Measurements from ENCODE around the gene PTCD3.

Gene PTCD3

DNA sequence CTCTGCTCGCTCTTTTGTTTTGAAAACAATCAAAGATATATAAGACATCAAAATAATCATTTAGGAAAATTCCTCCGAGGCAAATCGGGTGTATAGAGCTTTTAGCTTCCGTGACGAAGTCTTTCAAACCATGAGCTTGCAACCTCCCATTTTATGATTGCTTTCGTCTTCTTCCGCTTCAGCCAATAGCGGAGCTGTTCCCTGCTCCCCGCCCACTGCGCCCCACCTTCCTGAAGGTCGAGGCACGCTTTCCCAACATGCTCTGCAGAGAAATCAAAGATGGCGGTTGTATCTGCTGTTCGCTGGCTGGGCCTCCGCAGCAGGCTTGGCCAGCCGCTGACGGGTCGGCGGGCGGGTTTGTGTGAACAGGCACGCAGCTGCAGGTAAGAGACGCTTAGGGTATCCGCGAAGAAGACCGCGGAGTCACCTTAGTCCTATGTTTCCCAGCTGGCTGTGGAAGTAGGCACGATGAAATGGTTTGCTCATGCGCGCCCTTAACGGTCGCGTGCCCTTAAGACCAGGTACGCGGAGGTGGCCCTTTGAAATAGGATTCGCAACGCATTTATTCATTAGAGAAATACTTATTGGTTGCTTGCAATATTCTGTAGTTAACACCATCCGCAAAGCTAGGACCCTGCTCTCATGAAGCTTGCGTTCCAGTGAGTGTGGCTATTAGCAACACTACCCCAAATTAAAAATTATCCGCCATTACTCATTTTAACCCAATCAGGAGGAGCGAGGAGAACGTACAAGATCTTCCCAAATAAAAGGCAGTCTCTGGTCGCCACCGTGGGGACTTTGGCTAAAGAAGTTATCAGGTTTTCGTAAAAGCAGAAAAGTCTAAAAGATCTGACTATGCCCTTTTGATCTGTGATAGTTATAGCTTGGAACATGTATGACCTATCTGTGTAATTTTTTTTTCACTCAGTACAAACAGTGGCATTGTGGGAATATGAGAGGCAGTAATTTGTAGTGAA lies at the start of gene PTCD3:
Gene PTCD3, plus strand, starts transcription at position 267 of the 977 bp plus-strand sequence. Its CDS starts 13 bp downstream, at position 280.
- DNase-seq (ENCODE audit: low read depth), result peak; percentile 87

GRCh38 chr2:86056590-86057331 lies 49.3 kb upstream of the PTCD3 start:
- DNase-seq (ENCODE audit: low read depth), result no peak

- DNase-seq (ENCODE audit: low read depth), result no peak
Observed at GRCh38 chr2:86062043-86062442, 44.0 kb upstream of the PTCD3 start.

DNA sequence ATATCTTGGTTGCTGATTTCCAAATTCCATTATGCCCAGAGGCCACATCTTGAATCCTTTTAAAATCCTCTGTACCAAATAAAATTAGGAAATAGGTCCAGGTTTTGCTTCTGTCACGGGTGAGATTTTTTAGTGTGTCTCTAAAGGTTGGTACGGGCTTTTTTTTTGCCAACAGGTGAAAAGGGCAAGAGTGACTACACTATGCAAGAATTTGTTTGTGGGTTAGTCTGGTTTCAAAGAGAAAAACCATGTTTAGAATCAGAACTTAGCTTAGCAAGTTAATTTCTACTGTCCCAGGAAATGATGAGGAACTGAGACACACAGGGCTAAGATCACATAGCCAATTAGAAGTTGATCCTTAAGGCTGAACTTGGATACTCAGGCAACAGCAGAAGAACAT lies 42.0 kb upstream of the PTCD3 start:
- no peak for DNase-seq (ENCODE audit: low read depth)

- DNase-seq (ENCODE audit: low read depth), result no peak
Observed at GRCh38 chr2:86065512-86065911, 40.5 kb upstream of the PTCD3 start.

GRCh38 chr2:86066007-86066578 lies 39.9 kb upstream of the PTCD3 start:
- DNase-seq (ENCODE audit: low read depth), result no peak

DNA sequence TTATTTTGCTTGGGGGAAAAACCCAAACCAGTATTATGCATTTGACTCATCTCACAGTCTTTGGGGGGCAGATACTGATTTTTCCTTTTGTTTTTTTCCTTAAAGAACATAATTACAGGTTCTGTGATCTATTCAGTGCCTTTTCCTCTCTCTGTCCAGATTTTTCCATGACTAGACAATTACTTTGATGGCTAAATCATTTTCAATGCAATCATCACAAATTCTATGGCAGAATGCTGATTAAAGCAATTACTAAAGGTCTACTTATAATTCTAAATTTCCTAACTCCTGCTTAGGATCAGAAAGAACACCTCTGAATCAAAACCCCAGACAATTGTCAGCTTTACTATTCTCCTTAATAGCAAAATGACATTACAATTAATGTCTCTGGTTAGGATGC lies 39.1 kb upstream of the PTCD3 start:
- no peak for DNase-seq (ENCODE audit: low read depth)

- peak; percentile 12 for DNase-seq (ENCODE audit: low read depth)
Observed at GRCh38 chr2:86068136-86068588, 37.9 kb upstream of the PTCD3 start.

DNA sequence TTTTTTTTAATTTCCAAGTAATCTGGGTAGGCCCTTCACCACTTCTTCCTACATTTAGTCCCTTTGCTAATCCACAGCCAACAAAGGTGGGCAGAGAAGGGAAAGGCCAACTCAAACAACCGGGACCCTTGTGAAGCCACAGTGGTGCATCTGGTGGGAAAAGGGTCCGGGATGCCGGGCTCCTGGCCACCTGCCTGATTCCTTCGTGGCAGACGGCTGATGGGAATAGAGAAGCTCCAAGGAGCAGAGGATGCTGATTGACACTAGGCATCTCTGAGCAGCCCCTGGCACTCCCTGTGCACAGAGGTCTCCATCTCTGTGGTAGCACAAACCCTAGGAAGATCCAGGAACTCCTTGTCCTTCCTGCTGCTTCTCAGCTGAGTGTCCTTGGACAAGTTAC lies 37.4 kb upstream of the PTCD3 start:
- no peak for DNase-seq (ENCODE audit: low read depth)

DNA sequence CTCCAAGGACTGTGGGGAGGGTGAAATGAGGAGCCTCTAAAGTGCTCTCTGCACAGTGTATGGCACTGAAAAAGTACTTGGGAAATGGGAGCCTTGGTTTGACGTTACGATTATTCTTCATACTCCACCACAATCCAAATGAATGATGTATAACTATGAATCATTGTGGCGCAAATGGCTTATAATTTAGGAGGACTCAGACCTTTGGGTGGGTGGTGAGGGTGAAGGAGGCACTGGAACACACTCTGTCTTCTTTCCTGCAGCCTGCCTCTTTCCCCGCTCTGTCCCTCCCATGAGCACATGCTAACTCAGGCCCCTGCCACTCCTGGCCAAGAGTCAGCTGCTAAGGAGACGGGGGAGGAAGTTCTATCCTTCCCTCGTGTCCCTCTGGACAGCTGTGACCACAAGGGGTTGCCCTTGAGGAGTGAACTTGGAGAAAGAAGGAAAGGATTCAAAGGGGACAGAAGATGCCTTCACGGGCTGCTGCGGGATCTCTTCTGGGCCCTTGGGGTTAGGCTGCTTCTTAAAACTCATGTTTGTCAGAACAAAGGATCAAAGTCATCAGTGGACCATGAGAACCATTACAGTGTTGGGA lies 36.8 kb upstream of the PTCD3 start:
- no peak for DNase-seq (ENCODE audit: low read depth)

GRCh38 chr2:86069783-86070339 lies 36.2 kb upstream of the PTCD3 start:
- DNase-seq (ENCODE audit: low read depth), result no peak

DNA sequence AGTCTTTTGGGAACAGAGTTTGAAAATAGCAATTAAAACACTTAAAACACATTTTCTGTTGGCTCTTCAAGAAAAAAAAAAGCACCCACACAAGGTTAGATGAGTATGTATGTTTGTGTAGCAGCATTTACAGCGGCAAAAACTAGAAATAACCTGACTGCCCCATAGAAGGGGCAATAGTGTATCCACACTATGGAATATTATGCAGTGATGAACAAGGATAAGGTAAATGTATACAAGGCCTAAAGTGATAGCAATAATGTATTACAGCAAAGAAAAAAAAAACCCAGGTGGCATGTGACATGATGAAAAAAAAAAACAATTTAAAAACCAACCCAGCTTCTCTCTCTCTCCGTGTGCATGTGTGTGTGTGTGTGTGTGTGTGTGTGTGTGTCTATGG lies 35.2 kb upstream of the PTCD3 start:
- no peak for DNase-seq (ENCODE audit: low read depth)

DNA sequence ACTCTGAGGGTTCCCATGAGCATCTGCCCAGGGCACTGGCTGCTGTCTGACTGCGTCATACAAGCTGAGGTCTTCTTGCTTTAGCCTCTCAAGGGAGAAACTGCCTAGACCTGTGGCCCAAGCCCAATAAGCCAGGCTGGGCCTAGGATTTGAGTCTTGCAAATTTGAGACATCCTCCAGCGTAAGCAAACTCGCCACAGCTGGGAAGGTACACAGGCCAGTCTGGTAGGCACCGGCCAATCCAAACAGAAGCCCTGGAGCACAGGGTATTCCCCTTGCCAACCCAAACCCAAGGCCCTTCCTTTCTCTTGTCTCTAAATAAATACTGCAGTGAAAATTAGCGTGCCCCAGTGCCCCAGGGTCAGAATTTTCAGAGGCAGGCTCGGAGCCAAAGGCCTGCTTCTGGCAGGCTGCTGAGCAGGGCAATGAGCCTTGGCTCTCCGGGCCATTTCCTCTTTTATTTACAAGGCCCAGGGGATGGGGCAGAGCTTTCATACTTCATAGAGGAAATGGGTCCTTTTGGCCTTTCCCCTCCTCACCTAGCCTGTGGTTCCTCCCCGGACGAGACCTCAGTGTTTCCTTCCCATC lies 33.7 kb upstream of the PTCD3 start:
- DNase-seq (ENCODE audit: low read depth), result no peak

GRCh38 chr2:86073225-86073624 lies 32.8 kb upstream of the PTCD3 start:
- no peak for DNase-seq (ENCODE audit: low read depth)

DNA sequence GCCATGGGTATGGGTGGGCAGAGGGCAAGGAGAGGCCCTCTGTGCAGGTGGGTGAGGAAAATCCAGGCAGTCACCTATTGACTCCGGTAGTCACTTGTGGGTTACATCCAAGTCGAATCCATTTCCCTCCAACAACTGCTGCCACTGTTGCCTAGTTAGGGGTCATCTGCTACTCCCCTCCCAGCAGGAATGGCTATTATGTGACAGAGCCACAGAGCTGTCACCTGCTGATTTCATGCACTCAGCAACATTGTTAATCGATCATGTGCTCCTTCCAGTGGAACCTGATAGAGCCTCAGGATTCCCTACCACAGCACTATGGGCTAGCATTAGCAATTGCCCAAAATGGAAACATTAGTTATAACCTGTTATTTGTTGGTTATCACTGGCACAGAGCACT lies 31.8 kb upstream of the PTCD3 start:
- no peak for DNase-seq (ENCODE audit: low read depth)

- no peak for DNase-seq (ENCODE audit: low read depth)
Observed at GRCh38 chr2:86074811-86075210, 31.2 kb upstream of the PTCD3 start.

DNA sequence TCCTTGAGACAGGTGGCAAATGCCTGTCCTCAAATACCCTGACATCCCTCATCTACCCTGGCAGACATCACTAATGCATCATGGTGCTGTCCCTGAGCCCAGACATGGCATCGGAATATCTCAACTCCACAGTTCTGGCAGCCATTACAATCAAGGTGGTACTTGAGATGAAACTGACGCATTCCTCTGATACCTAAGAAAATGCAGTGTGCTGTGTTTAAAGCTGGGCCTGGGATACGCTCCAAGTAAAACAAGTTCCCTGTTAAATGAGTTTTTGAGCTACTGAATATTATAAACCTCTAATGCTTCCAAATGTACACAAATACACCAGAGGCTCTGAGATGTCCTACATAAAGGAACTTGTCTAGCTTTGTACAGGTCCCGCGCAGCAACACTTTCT lies 30.1 kb upstream of the PTCD3 start:
- DNase-seq (ENCODE audit: low read depth), result no peak

GRCh38 chr2:86078774-86079545 lies 27.1 kb upstream of the PTCD3 start:
- no peak for DNase-seq (ENCODE audit: low read depth)

DNA sequence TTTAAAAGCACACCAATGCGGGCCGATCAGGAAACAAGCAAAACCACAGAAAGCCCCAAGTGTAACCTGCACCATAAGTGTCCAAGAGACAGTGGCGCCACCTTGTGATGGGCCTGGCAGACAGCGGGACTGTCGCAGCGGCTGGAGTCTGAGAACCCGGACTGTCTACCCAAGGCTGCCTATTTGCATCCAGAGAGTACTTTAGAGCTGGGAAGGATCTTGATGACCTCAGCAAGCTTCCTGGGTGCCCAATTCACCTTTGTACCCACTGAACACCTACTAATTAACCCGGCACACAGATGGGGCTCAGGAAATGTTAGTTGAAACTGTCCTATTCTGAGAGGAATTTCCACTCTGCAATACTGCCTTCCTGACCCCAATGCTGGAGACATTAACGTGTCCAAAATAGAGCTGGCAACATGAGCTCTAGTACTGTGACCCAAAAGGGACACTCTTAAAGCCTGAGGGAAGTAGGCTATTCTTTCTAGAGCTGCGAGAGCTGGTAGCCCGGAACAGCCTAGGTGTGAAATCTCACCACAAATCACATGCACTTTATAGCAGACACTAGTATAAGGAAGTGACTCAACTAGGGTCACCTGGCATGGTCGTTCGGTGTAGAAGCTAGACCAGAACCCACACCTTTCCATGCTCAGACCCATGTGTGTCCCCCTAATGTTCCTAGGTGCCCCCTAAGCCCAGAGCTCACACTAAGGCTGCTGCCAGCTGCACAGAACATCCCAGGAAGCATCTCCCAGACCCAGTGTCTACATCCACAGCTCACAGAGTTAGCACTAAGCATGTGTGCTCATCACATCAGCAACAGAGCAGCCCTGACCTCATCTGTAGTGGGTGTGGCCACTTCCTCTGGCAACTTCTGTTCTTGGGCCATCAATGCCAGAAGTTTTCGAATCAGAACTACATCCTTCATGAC lies 25.8 kb upstream of the PTCD3 start:
- DNase-seq (ENCODE audit: low read depth), result peak; percentile 47

DNA sequence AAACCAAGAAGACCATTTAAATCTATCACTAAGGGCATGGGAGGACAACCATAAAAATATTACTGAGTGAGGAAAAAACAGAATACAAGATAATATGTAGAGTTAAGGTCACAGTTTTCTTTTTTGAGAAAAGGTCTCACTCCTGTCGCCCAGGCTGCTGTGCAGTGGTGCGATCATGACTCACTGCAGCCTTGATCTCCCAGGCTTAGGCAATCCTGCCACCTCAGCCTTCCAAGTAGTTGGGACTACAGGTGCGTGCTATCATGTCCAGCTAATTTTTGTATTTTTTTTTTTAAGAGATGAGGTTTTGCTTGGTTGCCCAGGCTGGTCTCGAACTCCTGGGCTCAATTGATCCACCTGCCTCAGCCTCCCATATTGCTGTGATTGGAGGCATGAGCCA lies 24.3 kb upstream of the PTCD3 start:
- no peak for DNase-seq (ENCODE audit: low read depth)

All from stimulated activated CD8-positive, alpha-beta memory T cell treated with anti-CD3 and anti-CD28 coated beads, Interleukin-12 subunit alpha, Interleukin-12 subunit beta, amount 100 ng/mL, for 4 hours (primary cell).